Astrocyte of the hippocampus (primary cell): ENCODE data around the gene CBX1.
"Not testable (repeated sequence)": the region's sequence is repeated elsewhere in the genome, so short reads cannot be mapped to it uniquely, and the experiment has no call there.

Experiments used
- DNase-seq: peaks from one replicate; pipeline ENCODE4 v3.0.0; 2011; ENCODE audit warnings: low read depth, low spot score

CBX1 gene

GRCh38 chr17:48074322-48075081, 26.8 kb downstream of the CBX1 start:
- peak; percentile 89 for DNase-seq

DNA sequence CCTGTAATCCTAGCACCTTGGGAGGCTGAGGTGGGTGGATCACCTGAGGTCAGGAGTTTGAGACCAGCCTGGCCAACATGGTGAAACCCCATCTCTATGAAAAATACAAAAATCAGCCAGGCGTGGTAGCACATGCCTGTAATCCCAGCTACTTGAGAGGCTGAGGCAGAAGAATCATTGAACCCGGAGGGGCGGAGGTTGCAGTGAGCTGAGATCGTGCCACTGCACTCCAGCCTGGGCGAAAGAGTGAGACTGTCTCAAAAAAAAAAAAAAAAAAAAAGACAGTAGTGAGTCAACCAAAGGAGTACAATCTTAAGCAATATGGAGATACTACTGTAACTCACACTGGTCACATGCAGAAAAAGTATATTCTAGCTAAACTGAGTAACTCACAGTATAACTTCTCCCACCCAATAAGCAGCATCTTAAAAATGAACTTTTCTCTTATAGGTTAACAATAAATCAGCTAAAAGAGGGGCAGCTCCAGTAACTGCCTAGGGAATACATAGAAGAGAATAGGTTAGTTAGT, 27.6 kb downstream of the CBX1 start:
- not testable (repeated sequence) for DNase-seq

GRCh38 chr17:48072811-48073210, 28.5 kb downstream of the CBX1 start:
- DNase-seq, result not testable (repeated sequence)

DNA sequence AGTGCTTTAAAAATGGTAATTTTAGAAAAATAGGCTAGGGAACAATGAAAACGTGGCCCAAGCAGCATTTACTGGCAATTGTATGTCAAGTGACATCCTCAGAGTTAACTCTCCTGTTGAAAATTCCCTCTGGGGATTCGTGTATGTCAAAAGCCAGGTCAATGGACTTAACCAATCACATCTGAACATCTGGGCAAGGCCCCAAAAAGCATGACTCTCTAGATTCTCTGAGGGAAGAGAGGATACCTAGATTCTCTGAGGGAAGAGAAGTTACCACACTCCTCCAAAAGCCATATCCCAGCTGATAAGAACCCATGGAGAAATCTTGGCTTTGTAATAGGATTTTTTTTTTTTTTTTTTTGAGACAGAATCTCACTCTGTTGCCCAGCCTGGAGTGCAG, 29.6 kb downstream of the CBX1 start:
- no peak for DNase-seq

DNA sequence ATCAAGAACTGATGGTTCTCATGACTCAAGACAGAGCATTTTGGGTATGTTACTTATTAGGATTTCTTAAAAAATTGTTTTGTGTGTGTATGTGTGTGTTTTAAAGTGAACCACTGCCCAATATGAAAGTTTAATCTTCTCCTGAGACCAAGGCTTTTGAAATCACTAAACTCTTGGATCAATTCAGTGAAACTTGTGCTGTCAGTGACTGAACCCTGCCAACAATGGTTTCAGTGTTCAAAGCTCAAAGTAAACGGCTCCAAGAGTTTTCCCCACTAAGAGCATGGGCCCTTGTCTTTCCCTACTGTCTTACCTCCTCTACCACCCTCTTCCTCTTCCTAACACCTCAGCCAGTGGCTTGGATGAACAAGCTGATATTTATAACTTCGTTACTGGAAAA, 31.1 kb downstream of the CBX1 start:
- DNase-seq, result no peak

GRCh38 chr17:48068491-48068961, 32.8 kb downstream of the CBX1 start:
- peak; percentile 40 for DNase-seq

DNA sequence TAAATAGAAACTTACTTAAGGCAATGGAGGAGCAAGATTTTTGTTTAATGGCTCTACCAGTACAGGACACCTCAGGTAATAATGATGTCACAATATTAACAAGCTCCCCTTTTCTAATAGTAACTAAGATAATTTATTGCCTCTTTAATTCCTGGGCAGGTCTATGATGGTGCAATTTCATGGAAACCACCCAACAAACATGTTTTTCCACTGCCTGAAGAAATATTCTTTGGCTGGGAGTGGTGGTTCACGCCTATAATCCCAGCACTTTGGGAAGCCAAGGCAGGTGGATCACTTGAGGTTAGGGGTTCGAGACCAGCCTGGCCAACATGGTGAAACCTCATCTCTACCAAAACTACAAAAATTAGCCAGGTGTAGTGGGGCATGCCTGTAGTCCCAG, 33.5 kb downstream of the CBX1 start:
- not testable (repeated sequence) for DNase-seq

GRCh38 chr17:48067245-48067644, 34.0 kb downstream of the CBX1 start:
- no peak for DNase-seq

- DNase-seq, result no peak
These were observed 34.6 kb downstream of the CBX1 start for GRCh38 chr17:48066656-48067055.

DNA sequence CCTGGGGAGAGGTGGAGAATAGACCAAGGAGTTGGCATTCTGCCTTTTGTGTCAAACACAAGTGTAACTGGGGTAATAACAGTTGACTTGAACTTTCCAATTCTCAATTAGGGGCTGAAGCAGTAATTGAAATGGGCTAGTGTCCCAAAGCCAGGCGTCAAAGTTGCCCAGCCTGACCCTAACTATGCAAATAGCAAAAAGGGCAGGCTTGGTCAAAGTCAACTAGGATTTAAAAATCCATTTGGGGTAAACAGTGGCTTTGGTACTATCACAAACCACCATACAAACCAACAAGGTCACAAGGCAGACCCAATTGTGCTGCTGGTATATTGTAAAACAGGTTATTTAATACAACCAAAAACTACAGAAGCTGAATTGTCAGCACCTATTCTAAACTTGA, 35.1 kb downstream of the CBX1 start:
- no peak for DNase-seq

DNA sequence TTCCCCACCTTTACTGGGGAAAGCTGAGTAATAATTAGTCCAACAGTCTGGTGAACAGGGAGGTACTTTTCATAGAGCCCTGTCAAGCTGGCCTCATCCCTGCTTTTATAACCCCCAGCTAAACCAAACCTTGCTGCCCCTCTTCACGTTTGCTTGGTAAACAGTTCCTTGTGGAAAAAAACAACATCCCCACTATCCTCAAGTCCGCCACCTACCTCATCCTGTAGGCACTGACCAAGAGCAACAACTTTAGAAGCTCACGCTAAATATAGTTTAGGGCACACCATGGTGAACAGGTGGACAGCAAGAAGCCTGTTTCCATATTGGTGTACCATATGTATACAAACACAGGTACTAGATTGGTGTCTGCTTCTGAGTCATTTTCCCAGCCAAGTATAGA, 36.6 kb downstream of the CBX1 start:
- DNase-seq, result no peak

DNA sequence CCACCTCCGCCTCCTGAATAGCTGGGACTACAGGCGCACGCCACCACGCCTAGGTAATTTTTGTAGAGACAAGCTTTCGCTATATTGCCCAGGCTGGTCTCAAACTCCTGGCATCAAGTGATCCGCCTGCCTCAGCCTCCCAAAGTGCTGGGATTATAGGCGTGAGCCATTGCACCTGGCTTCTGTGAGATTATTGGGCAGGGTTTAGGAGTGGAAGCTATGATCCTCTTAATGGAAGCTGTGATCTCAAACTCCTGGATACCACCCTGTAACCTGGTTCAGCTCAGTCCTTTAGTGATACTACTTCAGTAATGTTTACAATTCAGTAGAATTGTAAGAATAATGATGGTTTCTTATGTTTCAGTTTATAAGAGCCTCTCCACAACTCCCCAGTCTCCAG, 39.0 kb downstream of the CBX1 start:
- no peak for DNase-seq

DNA sequence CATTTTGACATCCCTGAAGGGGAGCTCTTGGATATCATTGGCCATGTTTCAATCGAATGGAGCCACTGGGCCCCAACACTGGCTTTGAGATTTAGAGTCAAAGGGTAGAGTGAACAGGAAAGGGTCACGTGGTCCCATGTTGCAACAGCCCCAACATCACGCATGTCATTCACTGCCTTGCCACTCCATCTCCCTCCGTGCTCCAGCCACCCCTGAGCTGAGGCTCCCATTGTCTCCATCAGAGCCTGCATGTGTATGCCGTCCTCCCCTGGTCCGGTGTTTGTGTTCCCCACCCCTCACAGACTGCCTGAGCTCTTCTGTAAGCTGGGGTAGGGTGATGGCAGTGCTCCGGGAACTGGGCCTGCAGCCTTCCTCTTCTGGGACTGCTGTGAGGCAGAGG, 41.0 kb downstream of the CBX1 start:
- no peak for DNase-seq

DNA sequence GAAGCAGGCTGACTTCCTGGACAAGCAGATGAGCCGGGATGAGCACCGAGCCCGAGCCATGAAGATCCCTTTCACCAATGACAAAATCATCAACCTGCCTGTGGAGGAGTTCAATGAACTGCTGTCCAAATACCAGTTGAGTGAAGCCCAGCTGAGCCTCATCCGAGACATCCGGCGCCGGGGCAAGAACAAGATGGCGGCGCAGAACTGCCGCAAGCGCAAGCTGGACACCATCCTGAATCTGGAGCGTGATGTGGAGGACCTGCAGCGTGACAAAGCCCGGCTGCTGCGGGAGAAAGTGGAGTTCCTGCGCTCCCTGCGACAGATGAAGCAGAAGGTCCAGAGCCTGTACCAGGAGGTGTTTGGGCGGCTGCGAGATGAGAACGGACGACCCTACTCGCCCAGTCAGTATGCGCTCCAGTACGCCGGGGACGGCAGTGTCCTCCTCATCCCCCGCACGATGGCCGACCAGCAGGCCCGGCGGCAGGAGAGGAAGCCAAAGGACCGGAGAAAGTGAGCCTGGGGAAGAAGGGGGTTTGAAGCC, 42.1 kb downstream of the CBX1 start:
- no peak for DNase-seq

DNA sequence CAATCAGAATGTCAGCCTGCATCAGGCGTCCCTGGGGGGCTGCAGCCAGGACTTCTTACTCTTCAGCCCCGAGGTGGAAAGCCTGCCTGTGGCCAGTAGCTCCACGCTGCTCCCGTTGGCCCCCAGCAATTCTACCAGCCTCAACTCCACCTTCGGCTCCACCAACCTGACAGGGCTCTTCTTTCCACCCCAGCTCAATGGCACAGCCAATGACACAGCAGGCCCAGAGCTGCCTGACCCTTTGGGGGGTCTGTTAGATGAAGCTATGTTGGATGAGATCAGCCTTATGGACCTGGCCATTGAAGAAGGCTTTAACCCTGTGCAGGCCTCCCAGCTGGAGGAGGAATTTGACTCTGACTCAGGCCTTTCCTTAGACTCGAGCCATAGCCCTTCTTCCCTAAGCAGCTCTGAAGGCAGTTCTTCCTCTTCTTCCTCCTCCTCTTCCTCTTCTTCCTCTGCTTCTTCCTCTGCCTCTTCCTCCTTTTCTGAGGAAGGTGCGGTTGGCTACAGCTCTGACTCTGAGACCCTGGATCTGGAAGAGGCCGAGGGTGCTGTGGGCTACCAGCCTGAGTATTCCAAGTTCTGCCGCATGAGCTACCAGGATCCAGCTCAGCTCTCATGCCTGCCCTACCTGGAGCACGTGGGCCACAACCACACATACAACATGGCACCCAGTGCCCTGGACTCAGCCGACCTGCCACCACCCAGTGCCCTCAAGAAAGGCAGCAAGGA, 42.7 kb downstream of the CBX1 start:
- DNase-seq, result no peak

DNA sequence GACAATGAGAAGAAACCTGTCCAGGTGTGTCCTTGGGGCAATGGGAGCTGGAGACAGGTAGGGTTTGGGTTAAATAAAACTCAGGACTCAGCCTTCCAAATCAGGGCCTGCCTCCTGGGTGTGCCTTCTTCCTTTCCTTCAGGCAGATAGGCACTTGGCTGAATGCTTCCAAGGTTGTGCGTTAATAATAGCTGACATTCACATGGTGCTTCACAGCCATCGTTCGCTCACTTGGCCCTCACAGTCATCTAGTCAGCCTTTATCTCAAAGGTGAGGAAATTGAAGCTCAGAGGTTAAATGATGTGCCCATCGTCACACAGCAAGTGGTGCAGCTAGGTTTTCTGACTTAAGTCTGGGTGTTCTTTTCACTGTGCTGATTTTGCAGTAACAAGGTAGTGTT, 43.7 kb downstream of the CBX1 start:
- DNase-seq, result no peak

- no peak for DNase-seq
These were observed 44.4 kb downstream of the CBX1 start for GRCh38 chr17:48056879-48057278.

- DNase-seq, result no peak
These were observed 45.0 kb downstream of the CBX1 start for GRCh38 chr17:48056246-48056745.

GRCh38 chr17:48055531-48056245, 45.6 kb downstream of the CBX1 start:
- peak; percentile 59 for DNase-seq

DNA sequence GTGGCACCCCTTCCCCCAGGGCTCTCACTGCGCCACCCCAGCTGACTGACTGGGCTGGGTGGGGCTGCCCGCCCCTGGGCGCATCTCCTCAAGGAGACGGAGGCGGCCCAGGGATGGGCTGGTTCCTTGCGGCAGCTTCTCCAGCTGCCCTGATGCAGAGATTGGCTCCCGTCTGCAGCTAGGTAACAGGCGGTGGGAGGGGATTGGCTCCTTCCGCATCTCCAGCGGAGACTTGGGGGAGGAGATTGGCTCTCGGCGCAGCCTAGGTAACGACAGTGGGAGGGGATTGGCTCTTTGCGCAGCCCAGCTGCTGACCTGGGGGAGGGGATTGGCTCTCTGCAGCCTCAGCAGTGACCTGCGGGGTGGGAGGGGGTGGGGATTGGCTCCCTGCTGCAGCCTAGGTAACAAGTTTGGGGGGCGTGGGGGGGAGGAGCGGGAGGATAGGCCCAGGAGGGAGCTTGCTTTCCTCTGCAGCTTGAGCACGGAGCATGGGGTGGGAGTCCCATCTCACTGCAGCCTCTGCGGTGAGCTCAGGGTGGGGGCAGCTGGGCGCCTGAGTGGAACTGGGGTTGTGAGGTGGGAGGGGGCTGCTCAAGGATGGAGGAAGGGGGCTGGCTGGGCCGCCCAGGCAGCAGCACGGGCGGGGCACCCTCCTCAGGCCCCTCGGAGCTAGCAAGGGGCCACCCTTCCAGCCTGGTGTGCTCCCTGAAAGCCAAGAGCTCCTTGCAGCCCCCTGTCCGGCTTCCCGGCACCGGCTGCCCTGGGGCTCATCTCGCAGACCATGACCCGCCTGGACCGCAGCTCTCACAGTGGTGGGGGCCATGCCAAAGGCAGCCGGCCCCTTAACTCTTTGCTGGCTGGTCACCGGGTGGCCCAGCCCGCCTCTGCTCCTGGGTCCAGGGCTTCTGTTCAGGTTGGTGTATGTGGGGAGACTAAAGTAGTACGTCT, 46.8 kb downstream of the CBX1 start:
- peak; percentile 90 for DNase-seq
